Measurements from ENCODE around the gene SERPINA5.
"Not testable (repeated sequence)": the region's sequence is repeated elsewhere in the genome, so short reads cannot be mapped to it uniquely, and the experiment has no call there.

Gene SERPINA5

GRCh38 chr14:94624537-94625352 lies 43.5 kb downstream of the SERPINA5 start:
- DNase-seq, result no peak

DNA sequence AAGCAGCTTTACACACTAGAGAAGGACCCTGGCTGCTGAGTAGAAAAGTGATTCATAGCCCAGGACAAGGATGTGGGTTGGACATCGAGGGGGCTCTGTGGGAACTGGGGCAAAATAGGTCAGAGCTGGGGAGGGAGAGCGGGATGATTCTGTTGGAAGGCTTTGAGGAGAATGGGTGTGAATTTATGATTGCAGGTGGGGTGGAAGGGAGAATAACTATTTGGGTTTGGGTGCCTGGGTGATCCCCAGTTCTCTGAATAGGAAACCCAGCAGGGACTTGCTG lies 44.1 kb downstream of the SERPINA5 start:
- no peak for DNase-seq

DNA sequence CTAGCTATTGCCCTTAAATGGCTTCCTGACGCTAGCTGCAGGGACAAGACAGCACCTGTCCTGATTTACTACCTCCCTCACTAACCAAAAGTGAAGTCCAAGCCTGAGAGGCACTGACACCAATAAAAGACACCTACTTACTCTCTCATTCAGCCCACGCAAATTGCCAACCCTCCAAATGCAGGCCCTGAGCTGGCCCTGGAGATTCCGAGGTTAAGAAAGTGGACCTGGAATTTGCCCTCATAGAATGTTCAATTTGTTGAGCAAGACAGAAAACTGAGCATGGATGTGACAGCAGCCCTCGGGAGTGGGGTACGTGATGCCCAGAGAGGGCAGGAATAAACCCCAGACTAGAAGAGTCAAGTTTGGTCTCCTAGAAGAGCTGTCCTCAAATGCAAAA lies 47.4 kb downstream of the SERPINA5 start:
- DNase-seq, result no peak

DNA sequence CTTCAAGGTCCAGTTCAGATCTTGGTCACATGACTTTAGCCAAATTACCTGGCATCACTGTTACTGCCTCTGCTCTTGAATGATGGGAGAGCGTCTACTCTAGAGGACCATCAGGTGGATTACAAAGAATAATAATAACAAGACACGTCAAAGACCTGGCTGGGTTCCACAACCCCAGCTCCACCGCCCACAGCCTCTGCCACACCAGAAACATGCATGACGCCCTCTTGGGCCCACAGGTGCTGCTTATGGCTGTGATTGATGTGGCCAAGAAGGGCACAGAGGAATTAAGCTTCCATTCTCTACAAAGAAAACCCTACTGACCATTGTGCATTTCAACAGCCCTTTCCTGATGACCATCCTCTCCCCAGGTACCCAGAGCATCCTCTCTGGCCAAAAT lies 49.2 kb downstream of the SERPINA5 start:
- DNase-seq, result no peak

DNA sequence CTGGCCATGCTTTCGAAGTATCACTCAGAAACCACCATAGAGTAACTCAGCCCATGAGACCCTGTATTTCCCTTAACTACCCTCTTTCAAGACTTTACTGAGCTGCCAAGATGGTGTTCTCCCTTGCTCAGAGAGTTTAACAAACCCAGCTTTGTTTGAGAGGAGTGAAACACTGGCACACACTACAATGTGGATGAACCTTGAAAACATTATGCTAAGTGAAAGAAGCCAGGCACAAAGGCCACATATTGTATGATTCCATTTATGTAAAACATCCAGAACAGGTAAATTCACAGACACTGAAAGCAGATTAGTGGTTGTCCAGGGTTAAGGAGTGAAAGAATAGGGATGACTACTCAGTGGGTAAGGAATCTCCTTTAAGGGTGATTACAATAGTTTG lies 49.8 kb downstream of the SERPINA5 start:
- no peak for DNase-seq

- DNase-seq, result no peak
Observed at GRCh38 chr14:94631536-94632304, 50.5 kb downstream of the SERPINA5 start.

DNA sequence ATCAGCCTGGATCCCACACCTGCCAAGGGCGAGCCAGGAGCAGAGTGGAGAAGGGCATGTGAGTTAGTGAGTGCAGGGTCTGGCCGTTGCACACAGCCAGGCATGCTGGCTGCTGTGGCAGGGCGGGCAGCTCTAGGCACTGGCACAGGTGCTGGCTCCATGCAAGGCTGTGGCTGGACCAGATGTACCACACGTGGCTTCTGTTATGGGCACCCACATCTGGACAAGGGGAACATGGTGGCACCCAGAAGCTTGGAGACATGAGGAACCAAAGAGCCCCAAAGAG lies 51.0 kb downstream of the SERPINA5 start:
- no peak for DNase-seq

DNA sequence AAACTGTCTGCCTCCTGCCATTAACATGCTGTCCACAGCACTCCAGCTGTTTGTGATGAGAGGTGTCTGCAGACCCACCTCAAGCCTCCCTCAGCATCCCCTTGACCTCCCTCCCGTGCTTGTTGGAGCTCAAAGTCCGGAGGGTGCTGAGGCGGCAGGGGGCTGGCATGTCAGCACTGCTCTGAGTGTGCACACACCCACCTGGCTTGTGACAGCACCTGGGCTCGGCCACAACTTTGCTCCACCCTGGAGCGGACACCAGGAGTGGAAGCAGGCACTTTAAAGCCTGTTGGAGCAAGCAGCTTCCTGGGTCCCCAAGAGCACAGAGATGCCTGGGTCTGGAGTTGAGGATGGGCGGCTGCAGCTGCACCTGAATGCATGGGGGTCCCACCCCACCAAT lies 51.9 kb downstream of the SERPINA5 start:
- DNase-seq, result no peak

DNA sequence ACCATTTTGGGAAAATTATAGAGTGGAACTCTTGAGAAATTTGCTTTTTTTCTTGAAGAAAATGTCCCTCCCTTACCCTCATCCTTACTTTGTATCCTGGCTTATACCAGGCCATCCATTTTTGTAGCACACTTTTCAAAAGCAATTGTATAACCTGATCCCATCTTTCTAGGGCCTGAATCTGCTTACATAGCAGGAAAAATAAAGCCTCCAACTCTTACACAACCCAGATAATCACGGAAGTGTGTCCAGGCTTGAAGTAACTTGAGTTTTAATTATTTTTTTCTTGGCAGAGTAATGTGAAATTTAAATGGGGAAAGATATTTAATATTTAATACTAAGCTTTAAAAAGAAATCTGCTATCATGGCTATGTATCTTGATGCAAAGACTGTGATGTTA lies 53.9 kb downstream of the SERPINA5 start:
- DNase-seq, result no peak

DNA sequence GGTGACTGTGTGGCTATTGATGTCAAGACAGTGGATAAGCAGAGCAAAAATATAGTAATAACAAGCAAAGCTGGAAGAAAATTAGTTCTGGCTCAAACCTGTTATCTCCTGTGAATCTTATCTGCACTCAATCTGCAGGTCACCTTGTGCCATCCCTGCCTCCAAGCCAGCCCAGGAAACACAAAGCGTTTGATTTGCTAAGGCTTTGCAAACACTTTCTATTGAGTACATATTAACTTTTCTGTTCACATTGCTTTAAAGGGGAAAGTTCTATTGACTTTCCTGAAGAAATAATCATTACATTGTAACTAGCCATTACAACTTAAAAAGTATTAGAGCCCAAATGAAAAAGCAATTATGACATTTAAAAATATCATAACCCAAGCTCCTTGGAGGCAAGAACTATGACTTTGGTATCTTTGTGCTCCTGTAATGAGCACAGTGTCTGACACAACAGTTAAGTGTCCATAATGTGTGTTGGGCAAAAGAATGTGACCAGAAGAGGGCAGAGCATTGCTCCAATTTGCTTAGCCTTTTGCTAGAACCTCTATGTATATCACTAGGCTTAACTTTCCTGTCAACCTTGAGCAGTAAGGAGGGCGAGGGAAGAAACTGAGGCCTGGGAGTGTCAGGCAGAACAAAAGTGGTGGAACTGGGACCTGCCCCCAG lies 55.7 kb downstream of the SERPINA5 start:
- DNase-seq, result no peak

DNA sequence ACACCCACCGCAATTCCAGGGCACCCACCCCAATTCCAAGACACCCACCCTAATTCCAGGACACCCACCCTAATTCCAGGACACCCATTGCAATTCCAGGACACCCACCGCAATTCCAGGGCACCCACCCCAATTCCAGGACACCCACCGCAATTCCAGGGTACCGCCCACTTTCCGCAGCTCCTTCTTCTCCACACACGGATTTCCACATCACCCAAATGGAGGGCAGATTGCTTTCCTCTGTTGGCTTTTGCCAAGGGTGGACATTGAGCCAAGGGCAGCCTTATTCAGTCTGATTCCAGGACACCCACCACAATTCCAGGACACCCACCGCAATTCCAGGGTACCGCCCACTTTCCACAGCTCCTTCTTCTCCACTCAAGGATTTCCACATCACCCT lies 56.6 kb downstream of the SERPINA5 start:
- not testable (repeated sequence) for DNase-seq

- DNase-seq, result no peak
Observed at GRCh38 chr14:94638339-94638738, 57.1 kb downstream of the SERPINA5 start.

GRCh38 chr14:94638961-94639817 lies 58.0 kb downstream of the SERPINA5 start:
- DNase-seq, result no peak

DNA sequence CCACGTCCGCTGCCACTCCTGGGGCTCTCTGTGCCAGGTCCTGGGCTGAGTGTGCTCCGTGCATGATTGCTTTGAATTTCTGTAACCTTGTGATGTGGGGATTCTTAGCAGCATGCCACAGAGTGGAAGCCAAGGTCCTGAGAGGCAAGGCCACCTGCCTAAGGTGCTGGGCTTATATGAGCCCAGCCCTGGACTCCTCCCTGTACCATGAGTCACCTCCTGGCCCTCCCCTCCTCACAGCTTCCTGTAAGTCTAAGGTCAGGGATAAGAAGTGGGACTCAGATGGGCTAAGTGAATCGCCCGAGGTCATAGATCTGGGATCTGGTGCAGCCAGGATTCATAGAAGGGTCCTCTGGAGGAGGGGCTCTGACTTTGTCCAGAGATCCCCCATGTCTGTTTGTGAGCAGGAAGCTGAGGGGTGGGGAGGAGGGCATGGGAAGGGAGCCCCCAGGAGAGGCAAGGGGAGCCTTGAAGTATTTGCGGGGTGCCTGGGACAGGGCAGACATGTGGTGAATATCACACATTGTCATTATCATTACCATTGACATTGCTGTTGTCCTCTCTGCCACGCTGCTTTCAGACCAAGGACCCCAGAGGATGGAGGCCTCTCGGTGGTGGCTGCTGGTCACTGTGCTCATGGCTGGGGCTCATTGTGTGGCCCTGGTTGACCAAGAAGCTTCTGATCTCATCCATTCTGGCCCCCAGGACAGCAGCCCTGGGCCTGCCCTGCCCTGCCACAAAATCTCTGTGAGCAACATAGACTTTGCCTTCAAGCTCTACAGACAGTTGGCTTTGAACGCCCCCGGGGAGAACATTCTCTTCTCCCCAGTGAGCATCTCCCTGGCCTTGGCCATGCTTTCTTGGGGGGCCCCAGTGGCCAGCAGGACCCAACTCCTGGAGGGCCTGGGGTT lies 59.8 kb downstream of the SERPINA5 start:
- DNase-seq, result no peak

DNA sequence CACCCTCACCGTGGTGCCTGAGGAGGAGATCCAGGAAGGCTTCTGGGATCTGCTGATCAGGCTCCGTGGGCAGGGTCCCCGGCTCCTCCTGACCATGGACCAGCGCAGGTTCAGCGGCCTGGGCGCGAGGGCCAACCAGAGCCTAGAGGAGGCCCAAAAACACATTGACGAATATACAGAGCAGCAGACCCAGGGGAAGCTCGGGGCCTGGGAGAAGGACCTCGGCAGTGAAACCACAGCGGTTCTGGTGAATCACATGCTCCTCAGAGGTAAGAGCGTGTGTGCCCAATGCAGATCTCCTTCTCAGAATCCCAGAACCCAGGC lies 60.4 kb downstream of the SERPINA5 start:
- no peak for DNase-seq
